GM12892 (cell line): Measurements from ENCODE around the gene MAGEB17.

Source experiments
- DNase-seq: peaks from one replicate; pipeline ENCODE4 v3.0.0; 2011; ENCODE audit not compliant: insufficient read length
- FAIRE-seq: peaks from 2 replicates; lab custom pipeline; 2011; peaks lifted over from hg19 to GRCh38; lab: Jason Lieb, UNC
- POLR2A ChIP-seq: IDR thresholded peaks from 2 replicates; pipeline ENCODE4 v1.6.1; 2011; ENCODE audit warnings: low read depth, low read length, control low read depth
- POLR2AphosphoS5 ChIP-seq: IDR thresholded peaks from 2 replicates; pipeline ENCODE4 v1.6.1; 2011; ENCODE audit warnings: low read depth, low read length, control low read depth
- TAF1 ChIP-seq: IDR thresholded peaks from 2 replicates; pipeline ENCODE4 v1.6.1; 2011; ENCODE audit warnings: low read depth, mild to moderate bottlenecking, control low read depth, low read length, borderline replicate concordance

The MAGEB17 gene

GRCh38 chrX:16212436-16212835, 45.2 kb downstream of the MAGEB17 start:
- no peak for TF ChIP-seq POLR2A
- no peak for TF ChIP-seq POLR2AphosphoS5
- DNase-seq (no peak), FAIRE-seq (peak; percentile 86)

- no peak for DNase-seq
- no peak for FAIRE-seq
- TF ChIP-seq POLR2A, result no peak
- no peak for TF ChIP-seq POLR2AphosphoS5
- no peak for TF ChIP-seq TAF1
These were observed 46.7 kb downstream of the MAGEB17 start for GRCh38 chrX:16213961-16214360.

- TF ChIP-seq TAF1, result no peak
- TF ChIP-seq POLR2AphosphoS5, result no peak
- no peak for TF ChIP-seq POLR2A
- DNase-seq (no peak), FAIRE-seq (no peak)
These were observed 48.4 kb downstream of the MAGEB17 start for GRCh38 chrX:16215660-16216059.
